Ureter (tissue), 1 donor: Measurements from ENCODE around the gene MFNG. TPM values are rescaled to one million over a fixed set of nuclear protein-coding genes. Genes with fewer than 3 reads are reported as not detected.

Experiments used
- DNase-seq: peaks from one replicate; pipeline ENCODE4 v3.0.0-alpha.2; 2020; ENCODE audit warnings: low spot score
- total RNA-seq: library from RNA; stranded (reverse); gene quantifications from one replicate; pipeline ENCODE4 v1.2.4, GENCODE V29; 2023
- donor health status: DM: yes; HTN: yes; CAD: no.

The MFNG gene
- total RNA-seq, 1 donor from 2014 or later = 20.3 TPM

DNA sequence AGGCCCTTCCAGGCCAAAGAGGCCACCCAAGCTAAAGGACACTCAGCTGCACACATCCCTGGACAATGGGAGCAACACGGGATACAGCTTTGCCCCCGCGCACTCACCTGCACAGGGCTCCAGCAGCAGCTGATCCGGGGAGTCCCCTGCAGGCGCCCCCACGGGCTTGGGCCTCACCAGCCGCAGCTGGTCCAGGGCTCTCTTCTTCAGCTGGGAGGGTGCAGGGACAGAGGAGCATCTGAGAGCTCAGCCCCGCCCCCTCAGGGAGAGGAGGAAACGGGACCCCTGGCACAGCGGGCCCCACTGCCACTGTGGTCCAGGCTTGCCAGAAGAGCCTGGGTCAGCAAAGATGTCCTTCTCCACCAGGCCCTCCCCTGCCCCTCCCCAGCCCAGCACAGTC is 7.8 kb upstream of the MFNG start:
- DNase-seq = no peak

DNA sequence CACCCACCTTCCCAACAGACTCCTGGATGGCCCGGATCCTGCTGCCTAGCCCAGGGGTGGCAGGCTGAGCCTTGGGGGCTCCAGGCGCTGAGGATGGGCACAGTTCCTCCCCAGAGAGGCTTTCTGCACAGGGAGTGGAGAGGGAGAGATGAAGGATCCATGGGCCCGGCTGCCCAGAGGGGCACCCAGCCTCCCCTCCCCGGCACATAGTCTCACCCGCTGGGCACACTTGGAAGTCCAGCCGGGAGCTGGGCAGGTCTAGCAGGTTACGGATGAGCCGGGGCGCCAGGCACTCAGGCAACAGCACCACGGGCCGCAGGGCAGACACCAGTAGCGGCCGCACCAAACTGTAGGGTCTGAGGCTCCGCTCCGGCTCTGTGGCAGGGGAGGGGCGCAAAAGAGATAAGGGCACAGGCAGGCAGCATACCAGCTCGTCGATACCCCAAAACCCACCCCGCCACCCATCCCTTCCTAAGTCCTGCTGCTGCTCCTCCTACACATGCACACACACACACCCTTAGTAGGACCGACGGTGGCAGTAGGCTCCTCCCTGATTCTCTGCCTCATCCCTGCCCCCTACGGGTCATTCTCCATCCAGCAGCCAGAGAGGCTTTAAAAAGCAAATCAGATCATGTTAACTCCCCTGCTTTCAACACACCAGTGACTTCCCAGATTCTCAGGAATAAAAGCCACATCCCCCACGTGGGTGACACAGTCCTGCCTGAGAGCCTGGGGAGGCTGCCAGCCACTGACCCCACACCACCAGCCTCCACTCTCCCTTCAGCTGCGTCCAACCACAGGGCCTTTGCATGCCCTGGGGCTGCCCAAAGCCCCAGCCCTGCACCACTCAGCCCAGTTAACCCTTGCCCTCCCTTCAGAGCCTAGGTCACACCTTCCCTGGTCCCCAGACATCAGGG is 6.5 kb upstream of the MFNG start:
- DNase-seq = no peak

DNA sequence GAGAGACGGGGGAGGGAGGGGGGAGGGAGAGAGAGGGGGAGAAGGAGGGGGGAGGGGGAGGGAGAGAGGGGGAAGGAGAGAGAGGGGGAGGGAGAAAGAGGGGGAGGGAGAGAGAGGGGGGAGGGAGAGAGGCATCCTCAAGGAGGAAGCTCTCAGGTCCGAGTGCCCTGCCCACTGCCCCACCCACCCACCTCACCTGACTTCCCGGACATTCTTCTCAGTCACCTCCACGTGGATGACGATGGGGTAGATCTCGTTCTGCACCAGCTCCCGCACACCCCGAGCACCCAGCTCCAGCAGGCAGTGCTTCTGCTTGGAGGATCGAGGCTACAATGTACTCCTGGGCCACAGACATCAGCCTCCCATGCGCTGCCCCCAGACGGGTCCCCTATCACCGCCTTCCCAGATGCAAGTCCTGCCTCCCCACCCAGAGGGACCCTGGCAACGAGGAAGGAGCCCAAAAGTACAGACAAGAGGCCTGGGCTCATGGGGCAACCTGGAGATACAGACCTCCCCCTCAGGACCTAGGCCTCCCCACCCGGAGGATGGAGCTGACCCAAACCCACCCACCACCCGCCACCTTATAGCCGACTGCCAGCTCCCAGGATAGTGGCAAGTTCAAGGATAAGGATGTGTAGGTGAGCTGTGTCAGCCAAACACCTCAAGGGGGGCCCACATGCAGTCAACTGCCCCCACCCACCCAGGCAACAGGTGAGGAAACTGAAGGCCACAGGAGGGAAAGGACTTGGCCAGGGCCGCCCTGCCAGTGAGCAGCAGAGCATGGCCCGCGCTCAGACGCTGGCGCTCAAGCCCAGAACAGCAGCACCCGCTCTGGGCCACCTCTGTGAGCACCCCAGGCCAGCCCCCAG is 5.6 kb upstream of the MFNG start:
- no peak for DNase-seq

DNA sequence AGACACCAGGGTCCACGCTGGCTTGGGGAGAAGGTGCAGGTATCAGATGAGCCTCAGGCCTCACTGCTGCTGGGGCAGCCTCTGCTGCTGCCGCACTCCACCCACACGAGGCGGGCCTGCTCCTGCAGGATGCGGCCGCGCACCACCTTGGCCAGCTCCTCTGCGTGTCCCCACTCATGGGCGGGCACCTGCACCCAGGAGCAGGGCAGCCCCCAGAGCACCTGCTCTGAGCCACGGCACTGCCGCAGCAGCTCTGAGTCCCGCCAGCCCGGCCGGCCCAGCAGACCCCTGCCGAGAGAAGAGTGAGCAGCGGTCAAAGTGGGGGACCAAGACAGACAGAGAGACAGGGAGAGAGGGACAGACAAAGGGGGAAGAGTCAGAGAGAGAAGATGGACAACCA is 4.9 kb upstream of the MFNG start:
- no peak for DNase-seq

DNA sequence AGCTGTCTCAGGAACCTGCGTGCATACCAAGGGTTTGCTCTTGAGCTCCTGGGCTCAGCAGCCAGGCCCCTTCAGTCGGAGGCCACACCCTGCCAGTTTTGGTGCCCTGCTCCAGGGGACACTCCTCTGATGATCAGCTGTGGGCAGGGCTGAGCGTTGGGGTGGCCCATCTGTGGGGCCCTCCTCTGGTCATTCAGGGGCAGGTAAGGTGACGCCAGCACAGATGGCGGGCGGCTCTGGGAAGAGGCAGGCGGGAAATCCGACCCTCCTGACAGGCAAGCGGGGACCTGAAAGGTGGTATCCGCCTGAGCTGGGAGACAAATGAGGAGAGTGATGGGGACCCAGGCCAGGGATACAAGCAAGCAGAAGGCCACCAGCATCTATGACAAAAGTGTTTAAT is 3.8 kb upstream of the MFNG start:
- DNase-seq = no peak

DNA sequence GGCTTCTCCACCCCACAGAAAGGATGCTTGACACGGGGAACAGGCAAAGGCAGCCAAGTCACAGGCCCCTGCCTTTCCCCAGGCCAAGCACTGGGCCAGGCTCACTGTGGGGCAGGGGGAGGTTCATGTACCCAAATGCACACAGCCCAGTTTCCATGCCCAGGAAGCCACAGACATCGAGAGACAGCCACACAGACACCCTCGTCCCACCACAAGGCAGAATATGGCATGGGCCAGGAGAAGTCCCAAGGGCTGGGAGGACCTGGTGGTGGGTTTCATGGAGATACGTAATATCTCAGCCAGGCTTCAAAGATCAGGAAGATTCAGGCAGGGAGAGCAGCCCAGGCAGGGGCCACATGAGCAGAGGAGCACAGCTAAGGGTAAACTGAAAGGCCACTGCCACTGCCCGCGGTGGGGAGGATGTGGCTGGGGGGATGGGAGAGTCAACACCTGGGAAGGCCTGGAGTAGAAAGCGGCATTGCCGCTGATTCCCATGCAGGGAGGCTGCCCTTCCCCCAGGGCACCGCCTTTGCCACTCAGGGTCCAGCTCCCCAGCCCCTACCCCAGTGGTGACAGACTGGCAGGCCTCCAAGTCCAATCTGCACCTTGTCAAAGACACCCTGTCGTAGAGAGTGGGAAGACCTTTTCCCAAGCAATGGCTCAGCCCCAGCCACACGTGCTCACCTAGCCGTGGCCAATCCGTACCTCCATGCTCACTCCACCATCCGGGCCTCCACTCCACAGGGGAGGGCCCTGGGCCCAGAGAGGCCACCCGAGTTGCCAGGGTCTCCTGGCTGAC is 2.4 kb upstream of the MFNG start:
- DNase-seq = no peak

DNA sequence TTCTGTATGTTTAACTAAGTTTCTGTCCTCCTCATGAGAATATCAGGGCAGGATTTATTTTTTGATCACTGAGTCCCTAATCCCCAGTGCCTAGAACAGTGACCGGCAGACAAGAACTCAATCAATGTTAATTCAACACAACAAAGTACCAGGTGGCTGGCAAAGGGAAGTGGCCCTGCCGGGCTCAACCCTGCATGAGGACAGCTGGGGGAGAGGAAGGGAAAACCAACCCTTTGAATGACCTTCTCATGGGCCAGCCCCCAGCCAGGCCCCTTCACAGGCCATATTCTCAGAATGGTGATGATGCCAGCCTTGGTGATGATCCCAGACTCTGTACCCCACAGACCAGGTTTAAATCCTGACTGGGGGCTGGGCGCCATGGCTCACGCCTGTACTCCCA is 1.4 kb upstream of the MFNG start:
- DNase-seq = no peak

DNA sequence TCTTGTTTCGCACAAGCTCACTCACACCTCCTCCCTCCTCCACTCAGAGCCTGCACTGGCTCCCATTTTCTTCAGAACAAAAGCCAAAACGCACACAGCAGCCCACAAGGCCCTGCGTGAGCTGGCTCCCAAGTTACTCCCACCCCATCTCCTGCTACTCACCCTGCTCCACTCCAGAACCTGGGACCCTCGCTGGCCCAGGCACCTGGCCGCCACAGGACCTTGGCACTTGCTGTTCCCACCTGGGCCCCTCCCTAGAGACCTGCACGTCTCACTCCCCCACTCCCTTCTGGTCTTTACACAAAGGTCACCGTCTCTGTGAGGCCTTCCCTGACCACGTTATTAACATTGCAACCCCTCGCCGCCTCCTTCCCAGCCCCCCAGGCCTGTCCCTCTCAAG is 945 bp upstream of the MFNG start:
- DNase-seq = no peak

DNA sequence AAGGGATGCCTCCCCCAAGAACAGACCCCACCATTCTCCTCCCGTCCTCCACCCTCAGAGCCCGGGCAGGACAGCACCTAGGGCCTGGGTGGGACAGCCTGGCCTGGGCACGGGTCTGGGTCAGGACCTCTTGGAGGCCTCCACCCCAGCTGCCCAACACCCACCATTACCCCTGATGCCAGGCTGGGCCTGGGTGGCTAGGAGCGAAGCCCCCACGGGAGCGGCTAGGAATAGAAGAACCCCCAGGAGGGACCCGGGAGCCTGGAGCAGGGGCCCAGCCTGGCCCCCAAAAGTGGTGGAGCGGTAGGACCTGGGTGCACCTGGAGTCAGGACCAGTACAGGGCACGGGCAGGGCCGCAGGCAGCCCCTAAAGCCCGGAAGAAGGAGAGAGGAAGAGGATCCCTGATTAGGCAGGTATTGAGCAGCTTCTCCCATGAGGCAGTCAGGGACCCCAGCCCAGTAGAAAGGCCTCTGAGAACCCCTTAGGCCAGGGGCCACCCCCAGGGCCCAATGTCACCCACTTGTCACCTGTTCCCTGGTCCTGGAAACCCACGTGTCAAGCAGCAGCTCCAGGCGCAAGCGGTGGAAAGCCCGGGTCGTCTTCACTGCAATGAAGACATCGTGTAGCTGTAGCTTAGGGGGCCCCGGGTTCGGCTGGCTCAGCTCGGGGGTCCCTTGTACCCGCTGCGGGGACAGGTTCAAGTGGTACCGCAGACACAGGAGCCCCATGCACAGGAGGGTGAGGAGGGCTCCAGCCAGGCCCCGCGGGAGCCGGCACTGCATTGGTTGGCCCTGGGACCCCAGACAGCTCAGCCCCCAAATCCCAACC is 575 bp downstream of the MFNG start:
- no peak for DNase-seq

DNA sequence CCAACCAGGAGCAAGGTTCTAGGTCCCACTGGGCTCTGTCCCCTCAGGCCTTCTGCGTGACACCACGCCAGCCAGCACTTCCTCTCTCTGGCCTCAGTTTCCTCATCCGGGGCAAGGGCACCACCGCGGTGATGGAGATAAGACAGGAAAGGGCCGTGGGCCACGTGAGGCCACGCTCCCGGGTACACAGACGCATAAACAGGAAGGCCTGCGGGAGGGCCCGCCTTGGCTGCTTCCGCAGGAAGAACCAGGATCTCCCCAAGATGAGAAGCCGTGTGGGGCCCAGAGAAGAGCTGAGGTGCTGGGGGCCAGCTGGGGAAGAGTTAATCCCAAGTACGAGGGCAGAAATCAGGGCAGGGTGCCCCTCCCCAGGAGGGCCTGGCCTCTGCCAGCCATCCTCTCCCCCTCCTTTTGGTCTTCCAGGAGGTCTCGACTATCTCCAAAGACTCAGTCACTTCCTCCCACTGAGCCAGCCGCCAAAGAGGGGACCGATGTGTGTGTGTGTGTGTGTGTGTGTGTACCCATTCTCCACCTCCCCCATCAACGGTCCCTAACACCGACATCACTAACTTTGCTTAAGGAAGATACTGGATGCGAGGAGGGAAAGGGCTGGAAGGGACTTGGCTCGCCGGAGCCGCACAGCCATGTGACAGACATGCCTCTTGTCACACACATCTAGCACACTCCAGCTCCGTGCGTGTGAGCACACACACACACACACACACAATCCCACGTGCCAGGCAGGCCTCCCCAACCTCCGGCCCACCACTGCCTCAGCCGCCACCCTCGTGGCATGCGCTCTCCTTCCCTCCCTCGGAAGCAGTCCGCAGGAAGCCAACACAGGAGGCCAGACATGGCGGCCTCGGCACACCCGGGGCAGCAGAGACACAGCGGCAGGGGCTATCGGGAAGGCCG is 1.4 kb downstream of the MFNG start:
- peak; percentile 74 for DNase-seq

DNA sequence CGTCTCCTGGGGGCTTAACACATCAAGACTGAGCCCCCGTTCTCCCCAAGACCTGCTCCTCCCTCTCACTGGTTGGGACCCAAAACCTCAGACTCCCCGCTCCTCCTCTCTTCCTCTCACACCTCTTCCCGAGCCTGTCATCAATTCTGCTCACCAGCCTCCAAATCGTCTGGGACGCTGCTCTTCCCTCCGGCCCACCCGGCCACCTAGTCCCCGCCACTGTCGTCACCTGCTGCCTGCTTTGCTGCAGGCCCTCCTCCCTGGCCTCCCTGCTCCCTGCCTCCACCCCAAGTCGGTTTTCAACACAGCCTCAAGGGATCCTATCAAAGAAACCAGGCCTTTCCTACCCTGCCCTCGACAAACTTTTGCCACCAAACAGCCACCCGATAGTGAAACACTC is 3.1 kb downstream of the MFNG start:
- no peak for DNase-seq

DNA sequence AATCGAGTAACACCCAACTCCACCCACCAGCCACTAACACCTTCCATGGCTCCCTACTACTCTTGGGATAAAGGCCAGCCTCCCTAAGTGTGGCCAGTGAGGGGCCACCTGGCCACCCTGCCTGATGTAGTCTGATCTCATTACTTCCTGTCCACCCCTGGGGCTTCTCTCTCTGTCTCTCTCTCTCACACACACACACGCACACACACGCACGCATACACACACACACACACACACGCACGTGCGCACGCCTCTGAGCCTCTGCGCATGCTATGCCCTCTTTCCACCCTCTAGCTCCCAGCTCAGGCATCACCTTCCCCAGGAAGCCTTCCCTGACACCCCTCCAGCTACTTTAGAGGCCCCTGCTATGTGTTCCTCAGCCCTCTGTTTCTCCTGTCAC is 3.9 kb downstream of the MFNG start:
- no peak for DNase-seq

DNA sequence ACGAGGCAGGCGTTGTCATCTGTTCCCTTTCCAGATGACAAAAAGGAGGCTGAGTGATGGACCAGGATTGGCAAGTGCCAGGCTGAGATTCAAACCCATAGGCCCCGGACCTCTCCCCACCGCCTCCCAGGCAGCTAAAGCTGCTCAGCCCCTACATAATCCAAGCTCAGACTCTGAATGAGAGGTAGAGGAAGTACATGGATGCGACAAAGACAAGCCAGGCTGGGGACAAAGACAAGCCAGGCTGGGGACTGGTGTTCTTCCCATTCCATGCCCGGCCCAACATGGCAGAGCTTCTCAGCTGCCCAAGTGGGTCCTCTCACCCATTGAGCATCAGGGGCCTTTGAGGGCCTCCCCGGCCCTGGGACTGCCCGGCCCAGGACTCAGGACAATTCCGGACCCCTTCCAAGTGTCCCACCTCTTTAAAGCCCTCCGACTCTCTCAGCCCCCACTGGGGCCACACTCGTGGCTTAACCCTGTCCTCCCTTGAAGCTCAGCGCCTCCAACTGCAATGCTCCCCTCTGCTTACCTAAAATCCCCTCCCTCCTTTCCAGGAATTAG is 4.8 kb downstream of the MFNG start:
- DNase-seq = no peak

DNA sequence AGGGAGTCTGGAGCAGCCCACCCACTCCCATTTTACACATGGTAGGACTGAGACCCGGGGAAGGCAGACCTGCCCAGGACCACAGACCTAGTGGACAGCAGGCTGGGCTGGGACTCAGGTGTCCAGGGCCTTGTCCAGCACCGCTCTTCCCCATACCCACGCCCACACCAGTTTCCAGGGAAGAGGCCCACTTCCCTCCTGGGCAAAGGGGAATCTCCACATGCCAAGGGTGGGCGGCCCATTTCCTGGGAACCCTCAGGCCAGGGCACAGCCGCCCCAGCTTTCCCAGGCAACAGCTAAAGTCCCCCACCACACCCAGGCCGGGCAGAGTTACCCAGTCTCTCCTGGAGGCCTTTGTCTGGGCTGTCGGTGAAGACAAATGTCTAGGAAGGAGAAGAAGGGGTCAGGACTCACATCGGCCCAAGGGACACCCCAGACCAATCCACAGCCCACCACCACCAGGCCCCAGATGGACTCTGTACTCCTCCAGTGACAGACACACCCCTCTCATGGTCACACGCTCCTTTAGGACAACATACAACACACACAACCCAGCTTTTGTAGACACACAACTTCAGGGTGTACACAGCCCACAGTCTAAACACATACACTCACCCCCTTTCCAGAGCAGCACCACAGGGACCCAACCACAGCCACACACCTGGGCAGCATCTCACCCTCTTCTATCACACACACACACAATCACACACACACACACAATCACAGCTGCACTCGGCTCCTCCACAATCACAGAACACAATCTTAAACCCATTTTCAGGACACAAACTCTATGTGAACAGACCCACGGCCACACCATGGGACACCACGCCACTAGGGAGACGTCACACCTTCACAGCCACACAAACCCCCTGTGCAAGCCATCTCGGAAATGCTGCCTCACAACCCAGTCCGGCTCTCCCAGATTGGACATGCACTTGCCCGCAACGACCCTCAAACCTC is 5.5 kb downstream of the MFNG start:
- no peak for DNase-seq

DNA sequence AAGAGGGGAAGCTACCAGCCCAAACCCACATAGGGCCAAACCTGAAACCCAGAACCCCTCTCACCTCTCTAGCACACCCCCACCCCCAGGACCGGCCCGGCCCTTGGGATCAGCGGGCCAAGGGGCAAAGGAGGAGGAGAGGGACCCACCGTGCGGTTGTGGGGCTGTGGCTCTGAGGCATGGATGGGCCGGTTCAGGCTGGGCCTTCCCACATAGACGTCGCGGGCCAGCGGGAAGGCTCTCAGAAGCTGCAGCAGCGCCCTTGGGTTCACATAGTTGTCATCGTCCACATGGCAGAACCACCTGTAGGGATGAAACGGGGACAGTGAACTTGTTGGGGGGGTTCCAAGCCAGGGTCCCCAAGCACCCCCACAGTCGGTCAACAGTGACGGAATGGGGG is 7.0 kb downstream of the MFNG start:
- no peak for DNase-seq

DNA sequence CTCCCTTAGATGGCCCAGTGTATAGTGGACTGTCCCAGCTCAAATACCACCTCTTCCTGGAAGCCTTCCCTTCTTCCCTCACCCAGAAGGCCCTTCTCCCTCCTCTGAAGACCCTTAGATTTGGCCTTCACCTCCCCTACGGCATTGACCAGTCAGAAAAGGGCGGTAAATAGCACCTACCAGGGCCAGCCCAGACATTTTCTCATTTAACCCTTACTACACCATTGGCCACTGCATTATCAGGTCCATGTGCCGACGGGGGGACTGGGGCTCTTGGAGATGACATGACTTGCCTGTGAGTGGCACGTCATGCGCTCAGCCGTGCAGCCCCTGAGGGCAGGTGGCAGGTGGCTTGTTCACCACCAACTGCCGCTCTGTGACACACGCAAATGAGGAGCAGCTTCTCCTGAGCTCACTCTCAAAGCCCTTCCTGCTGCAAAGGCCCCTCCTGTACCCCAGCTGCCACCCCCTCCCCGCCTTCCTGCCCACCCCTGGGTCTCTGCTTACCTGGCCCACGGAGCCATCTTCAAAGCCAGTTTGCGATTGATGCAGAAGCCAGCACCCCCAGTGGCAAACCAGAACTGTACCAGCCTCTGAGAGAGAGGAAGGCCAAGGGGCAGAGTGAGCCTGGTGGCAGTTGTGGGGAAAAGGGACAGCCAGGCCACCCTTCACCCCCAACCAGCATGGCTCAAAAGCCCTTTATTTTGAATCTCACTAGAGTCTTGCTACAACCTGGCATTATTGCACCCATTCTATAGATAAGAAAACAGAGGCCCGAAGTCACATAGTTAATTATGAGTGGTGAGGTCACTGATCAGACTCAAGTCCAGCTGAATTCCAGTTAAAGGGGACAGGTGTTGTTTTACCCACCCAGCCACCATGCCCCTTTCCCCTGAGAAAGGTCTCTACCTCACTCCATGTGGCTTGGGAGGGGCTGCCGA is 9.5 kb downstream of the MFNG start:
- DNase-seq = no peak

DNA sequence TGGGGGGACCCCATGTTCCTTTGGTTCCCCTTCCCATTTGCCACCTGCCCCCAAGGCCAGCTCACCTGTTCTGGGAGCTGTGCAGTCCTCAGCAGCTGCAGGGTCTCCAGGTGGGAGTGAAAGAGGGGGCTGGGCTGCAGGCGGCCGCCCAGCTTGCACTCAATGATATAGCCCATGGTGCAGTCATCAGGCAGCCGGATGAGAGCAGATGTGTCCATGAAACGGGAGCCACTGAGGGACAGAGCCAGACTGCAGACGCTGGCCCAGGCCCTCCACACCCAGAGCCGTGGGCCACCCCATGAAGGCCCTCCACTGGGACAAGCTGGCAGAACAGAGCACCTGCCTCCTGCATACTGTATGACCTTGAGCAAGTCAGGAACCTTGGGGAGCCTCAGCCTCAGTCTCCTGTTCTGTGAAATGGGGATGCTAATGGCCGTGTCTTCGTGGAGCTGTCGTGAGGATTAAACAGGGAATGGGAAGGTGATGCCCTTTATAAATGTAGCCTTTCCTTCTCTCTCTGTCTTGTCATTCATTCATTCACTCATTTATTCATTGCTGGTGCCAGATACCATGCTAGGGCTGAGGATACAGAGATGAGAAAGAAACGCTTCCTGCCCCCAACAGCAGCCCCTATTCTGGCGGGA is 11.6 kb downstream of the MFNG start:
- DNase-seq = no peak
